ENCODE measurements around the gene FZD4.
"Not testable (repeated sequence)": the region's sequence is repeated elsewhere in the genome, so short reads cannot be mapped to it uniquely, and the experiment has no call there.

Gene FZD4

GRCh38 chr11:86955361-86956120 is at the start of gene FZD4:
FZD4 (minus strand) TSS chr11:86955395; CDS start chr11:86955085, 310 bp downstream.
- DNase-seq (ENCODE audit: low spot score), result peak; percentile 99

GRCh38 chr11:87004281-87004680 is 49.1 kb upstream of the FZD4 start:
- DNase-seq (ENCODE audit: low spot score), result not testable (repeated sequence)

GRCh38 chr11:87002918-87003317 is 47.7 kb upstream of the FZD4 start:
- DNase-seq (ENCODE audit: low spot score), result no peak

GRCh38 chr11:86999859-87000753 is 44.9 kb upstream of the FZD4 start:
- peak; percentile 40 for DNase-seq (ENCODE audit: low spot score)

DNA sequence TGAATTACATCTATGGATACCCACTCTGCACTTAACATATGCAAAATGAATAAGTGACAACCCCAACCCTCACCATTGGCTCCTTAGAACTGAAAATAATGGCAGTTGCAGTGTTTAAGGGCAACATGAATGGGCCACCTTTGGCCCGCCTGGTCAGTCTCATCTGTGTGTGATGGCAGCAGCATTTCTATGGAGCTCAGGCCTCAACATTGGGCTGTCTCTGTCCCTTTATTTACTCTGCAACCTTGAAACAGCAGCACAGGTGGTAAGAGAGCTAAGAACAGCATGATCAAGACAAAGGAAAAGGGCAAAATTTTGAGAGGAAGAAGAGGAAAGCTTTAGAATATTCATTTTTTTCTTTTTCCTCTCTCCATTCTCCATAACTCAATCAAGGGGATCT is 44.2 kb upstream of the FZD4 start:
- no peak for DNase-seq (ENCODE audit: low spot score)

- no peak for DNase-seq (ENCODE audit: low spot score)
Measured at GRCh38 chr11:86996953-86997570, 41.9 kb upstream of the FZD4 start.

GRCh38 chr11:86993031-86993430 is 37.8 kb upstream of the FZD4 start:
- DNase-seq (ENCODE audit: low spot score), result no peak

- not testable (repeated sequence) for DNase-seq (ENCODE audit: low spot score)
Measured at GRCh38 chr11:86992340-86992739, 37.1 kb upstream of the FZD4 start.

DNA sequence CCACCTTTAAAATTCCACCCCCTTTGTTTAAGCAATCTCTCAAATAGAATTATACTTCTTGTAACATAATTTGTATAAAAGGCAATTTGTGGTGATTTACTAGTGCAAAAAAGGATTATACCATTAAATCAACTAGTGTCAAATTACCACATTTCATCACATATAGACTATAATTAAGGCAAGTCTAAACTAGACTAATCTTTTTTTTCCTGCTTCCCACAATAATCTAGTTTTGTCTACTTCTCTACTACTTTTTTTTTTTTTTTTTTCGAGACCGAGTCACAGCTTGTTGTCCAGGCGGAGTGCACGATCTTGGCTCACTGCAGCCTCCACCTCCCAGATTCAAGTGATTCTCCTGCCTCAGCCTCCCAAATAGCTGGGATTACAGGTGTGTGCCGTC is 36.1 kb upstream of the FZD4 start:
- no peak for DNase-seq (ENCODE audit: low spot score)

- peak; percentile 71 for DNase-seq (ENCODE audit: low spot score)
Measured at GRCh38 chr11:86990515-86990914, 35.3 kb upstream of the FZD4 start.

DNA sequence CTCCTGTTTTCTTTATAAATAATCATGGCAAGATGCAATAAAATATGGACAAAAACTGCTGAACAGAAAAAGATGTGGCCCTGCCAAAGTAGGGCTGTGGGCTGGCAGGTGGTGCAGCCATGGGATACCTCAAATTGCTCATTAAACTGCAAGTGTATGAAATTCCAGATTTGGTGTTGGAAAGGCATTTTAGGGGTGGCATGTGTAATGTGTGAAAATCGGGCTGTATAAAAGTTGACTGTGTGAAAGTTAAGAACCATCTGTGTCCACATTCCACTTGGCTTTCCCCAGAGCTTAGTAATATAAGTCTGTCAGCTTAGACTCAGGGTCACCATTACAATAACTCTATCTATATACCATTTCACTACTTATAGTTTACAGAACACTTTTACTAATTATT is 34.8 kb upstream of the FZD4 start:
- DNase-seq (ENCODE audit: low spot score), result peak; percentile 13

DNA sequence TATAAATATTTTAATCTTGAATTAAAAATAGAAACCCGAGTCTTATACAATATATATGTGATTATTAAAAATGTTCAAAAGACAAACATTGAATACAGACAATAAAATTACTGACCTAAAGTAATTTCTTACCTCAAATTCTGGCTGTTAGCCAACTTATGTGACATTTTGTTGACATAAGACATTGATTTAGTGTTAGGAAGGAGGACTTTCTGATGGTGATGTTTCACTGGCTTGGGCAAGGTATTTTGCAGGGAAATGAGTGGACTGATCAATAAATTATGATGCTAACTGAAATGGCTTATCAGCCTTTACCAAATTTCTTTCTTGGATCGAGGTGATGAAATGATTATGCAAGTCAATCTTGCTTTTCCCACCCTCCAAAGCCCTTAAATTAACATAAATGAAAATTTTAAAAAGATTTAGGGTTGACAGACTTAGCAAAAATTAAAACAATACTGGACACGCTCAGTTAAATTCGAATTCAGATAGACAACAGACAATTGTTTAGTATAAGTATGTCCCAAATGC is 33.2 kb upstream of the FZD4 start:
- no peak for DNase-seq (ENCODE audit: low spot score)

DNA sequence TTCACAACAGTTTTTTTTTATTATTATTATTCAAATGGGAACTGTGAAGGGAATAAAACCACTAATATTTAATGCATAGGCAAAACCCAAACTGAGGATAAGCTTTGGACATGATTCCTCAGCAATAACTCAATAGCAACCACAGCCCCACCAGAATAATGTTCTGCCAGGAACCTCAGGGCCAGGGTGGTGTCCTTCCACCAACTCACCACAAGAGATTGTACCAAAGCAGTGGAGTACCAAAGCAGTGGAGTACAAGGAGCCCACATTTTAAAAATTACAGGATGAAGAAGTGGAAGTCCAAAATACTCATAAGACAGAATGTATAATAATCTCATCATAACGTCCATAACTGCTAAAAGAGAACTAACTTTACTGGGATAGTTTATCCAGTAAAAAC is 32.5 kb upstream of the FZD4 start:
- DNase-seq (ENCODE audit: low spot score), result no peak

DNA sequence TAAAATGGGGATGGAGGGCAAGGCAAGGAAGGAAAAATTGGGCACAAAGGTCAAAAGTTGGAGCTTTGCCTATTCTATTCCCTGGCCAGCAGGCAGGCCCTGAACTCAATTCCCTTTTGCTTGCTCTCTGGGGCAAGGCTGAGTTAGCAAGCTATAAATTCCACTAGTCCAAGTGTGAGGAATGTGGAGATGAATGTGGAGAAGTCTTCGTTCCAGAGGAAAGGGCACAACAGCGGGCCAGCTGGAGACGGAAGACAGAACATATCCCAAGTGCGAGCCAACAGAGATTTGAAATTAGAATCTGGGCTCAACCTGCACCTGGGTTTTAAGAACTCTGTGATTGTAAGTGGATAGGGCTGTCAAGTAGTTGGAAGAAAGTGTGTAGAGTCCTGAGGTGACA is 29.5 kb upstream of the FZD4 start:
- DNase-seq (ENCODE audit: low spot score), result no peak

DNA sequence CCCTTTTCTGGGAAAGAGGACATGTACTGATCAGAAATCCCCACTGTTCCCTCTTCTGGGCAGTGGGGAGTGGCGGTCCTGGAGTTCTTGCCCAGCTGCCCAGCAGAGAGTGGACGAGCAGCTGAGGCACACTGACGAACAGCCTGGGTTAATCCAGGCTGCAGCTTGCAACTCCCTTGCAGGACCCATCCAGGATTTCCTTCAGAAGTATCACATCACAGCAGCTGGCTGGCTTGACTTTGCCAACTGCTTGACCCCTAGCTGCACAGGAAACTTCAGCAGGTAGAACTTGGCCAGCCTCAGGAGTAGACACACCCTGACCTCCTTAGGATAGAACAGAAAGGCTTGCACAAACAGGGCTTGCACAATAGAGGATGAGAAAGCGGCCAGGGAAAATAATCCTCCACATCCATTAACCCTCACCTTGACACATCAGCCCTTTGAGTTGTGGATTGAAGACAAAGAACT is 27.9 kb upstream of the FZD4 start:
- DNase-seq (ENCODE audit: low spot score), result no peak

- no peak for DNase-seq (ENCODE audit: low spot score)
Measured at GRCh38 chr11:86981777-86982540, 26.8 kb upstream of the FZD4 start.

- no peak for DNase-seq (ENCODE audit: low spot score)
Measured at GRCh38 chr11:86980086-86980796, 25.0 kb upstream of the FZD4 start.

GRCh38 chr11:86978756-86979608 is 23.8 kb upstream of the FZD4 start:
- peak; percentile 43 for DNase-seq (ENCODE audit: low spot score)

- no peak for DNase-seq (ENCODE audit: low spot score)
Measured at GRCh38 chr11:86978247-86978646, 23.1 kb upstream of the FZD4 start.
